Calu3 (cell line): Measurements from ENCODE around the gene DPM1. TPM values are rescaled to one million over a fixed set of nuclear protein-coding genes. Genes with fewer than 3 reads are reported as not detected.

Source experiments
- BruUV-seq: library from RNA; stranded (reverse); fragments of 400-500 nt; replicated peaks from 2 replicates; lab custom pipeline; 2021; lab: Mats Ljungman, UMichigan
- CTCF ChIA-PET: fragments of 300-600 bp; sonication (Branson Sonifier 250); formaldehyde crosslinking; loops from one replicate; lab custom pipeline; 2022; ENCODE audit warnings: antibody characterized with exemption; lab: Charles Lee
- DNase-seq: peaks from one replicate; pipeline ENCODE4 v3.0.0; 2022
- H3K27ac Mint-ChIP-seq: one replicate; pipeline ENCODE4 v1.8.0; 2022; ENCODE audit warnings: mixed read lengths; ENCODE audit not compliant: unreplicated experiment
- H3K27me3 Mint-ChIP-seq: one replicate; pipeline ENCODE4 v1.8.0; 2022; ENCODE audit warnings: mixed read lengths; ENCODE audit not compliant: unreplicated experiment
- H3K36me3 Mint-ChIP-seq: one replicate; pipeline ENCODE4 v1.8.0; 2022; ENCODE audit warnings: mild to moderate bottlenecking, moderate library complexity, mixed read lengths; ENCODE audit not compliant: insufficient read depth, unreplicated experiment
- H3K4me1 Mint-ChIP-seq: one replicate; pipeline ENCODE4 v1.8.0; 2022; ENCODE audit warnings: mild to moderate bottlenecking, low read depth, mixed read lengths; ENCODE audit not compliant: unreplicated experiment
- H3K4me3 Mint-ChIP-seq: one replicate; pipeline ENCODE4 v1.8.0; 2022; ENCODE audit warnings: mild to moderate bottlenecking, low read depth, moderate library complexity, mixed read lengths; ENCODE audit not compliant: unreplicated experiment
- H3K9me3 Mint-ChIP-seq: one replicate; pipeline ENCODE4 v1.8.0; 2022; ENCODE audit warnings: low read depth, mixed read lengths; ENCODE audit not compliant: unreplicated experiment
- CTCF ChIP-seq: fragments of 200-600 bp; IDR thresholded peaks from one replicate; pipeline ENCODE4 v1.8.0; 2022; ENCODE audit warnings: antibody characterized with exemption; ENCODE audit not compliant: unreplicated experiment
- intact Hi-C: fragments of 100-400 bp; cut with micrococcal nuclease; formaldehyde crosslinking; loops from one replicate; pipeline ENCODE4 v1.10.0; 2022; ENCODE audit not compliant: unreplicated experiment
- total RNA-seq: library from RNA; stranded (reverse); gene quantifications from 2 replicates; pipeline ENCODE4 v1.2.3, GENCODE V29; 2022

The DPM1 gene
- total RNA-seq, 1 experiment from 2014 or later, result 89.1 TPM

GRCh38 chr20:50900261-50900660 lies 58.1 kb downstream of the DPM1 start:
- intact Hi-C loops, result no loop called here
- no peaks in the 10 kb centered on the region for H3K9me3 Mint-ChIP-seq
- no peak overlapping the region for H3K4me3 Mint-ChIP-seq
- no peaks in the 10 kb centered on the region for H3K27me3 Mint-ChIP-seq
- H3K36me3 Mint-ChIP-seq, result peaks cover 63% of the 10 kb centered on the region
- BruUV-seq, result no TSS peak
- H3K27ac Mint-ChIP-seq, result no peak overlapping the region
- TF ChIP-seq CTCF, result no peak
- CTCF ChIA-PET, result interaction anchor here (0.7 kb wide), 1 partner anchor 614 kb away, joined by 5 read pairs; no protein-coding TSS in a partner anchor
- peaks cover 15% of the 10 kb centered on the region for H3K4me1 Mint-ChIP-seq
- no peak for DNase-seq

- intact Hi-C loops, result no loop called here
- BruUV-seq, result no TSS peak
- no peaks in the 10 kb centered on the region for H3K27me3 Mint-ChIP-seq
- H3K4me3 Mint-ChIP-seq, result no peak overlapping the region
- peak overlapping the region; percentile 61 for H3K27ac Mint-ChIP-seq
- CTCF ChIA-PET, result no interaction called here
- H3K36me3 Mint-ChIP-seq, result peaks cover 78% of the 10 kb centered on the region
- H3K9me3 Mint-ChIP-seq, result no peaks in the 10 kb centered on the region
- no peak for DNase-seq
- peaks cover 17% of the 10 kb centered on the region for H3K4me1 Mint-ChIP-seq
- no peak for TF ChIP-seq CTCF
Measured at GRCh38 chr20:50898475-50898874, 59.9 kb downstream of the DPM1 start.

GRCh38 chr20:50895111-50895830 lies 63.1 kb downstream of the DPM1 start:
- Mint-ChIP-seq H3K27ac (no peak overlapping the region), H3K9me3 (no peaks in the 10 kb centered on the region), H3K27me3 (no peaks in the 10 kb centered on the region), H3K4me1 (peaks cover 24% of the 10 kb centered on the region), H3K4me3 (no peak overlapping the region), H3K36me3 (peaks cover 84% of the 10 kb centered on the region)
- no peak for DNase-seq
- TF ChIP-seq CTCF, result no peak
- no TSS peak for BruUV-seq
- CTCF ChIA-PET, result interaction anchor here (0.6 to 2.3 kb wide), 8 partner anchors 9 to 101 kb away, joined by 3 to 12 read pairs (median 4); partner anchors contain the start of gene BCAS4
- intact Hi-C loops, result no loop called here

- H3K27ac Mint-ChIP-seq, result peak overlapping the region; percentile 10
- CTCF ChIA-PET, result no interaction called here
- no TSS peak for BruUV-seq
- no peaks in the 10 kb centered on the region for H3K9me3 Mint-ChIP-seq
- H3K4me3 Mint-ChIP-seq, result no peak overlapping the region
- no peak for DNase-seq
- peaks cover 67% of the 10 kb centered on the region for H3K36me3 Mint-ChIP-seq
- TF ChIP-seq CTCF, result no peak
- peaks cover 26% of the 10 kb centered on the region for H3K4me1 Mint-ChIP-seq
- H3K27me3 Mint-ChIP-seq, result no peaks in the 10 kb centered on the region
- intact Hi-C loops, result no loop called here
Measured at GRCh38 chr20:50893620-50894019, 64.7 kb downstream of the DPM1 start.
